ENCODE results near the gene MT1E. TPM values are rescaled to one million over a fixed set of nuclear protein-coding genes. Genes with fewer than 3 reads are reported as not detected.
A peak's percentile ranks its signal among the peaks of the same experiment; 100 is the strongest.

The MT1E gene
- total and polyA plus RNA-seq, 2 of the 8 experiments (the other 6 are each of a cell fraction or from before 2014, with no cell fraction given): 7.9 to 117 TPM

GRCh38 chr16:56637814-56638750 lies 12.5 kb downstream of the MT1E start, which contains the start of gene MT1A (continued):
- TF ChIP-seq CTBP2 (IDR thresholded peaks at IDR 0.05; ENCODE audit: borderline replicate concordance, insufficient read depth, insufficient read length, low read length): peak; percentile 75
- TF ChIP-seq JUND (IDR thresholded peaks at IDR 0.05; ENCODE audit: low read length): no peak
- TF ChIP-seq SIN3A (conservative IDR thresholded peaks at IDR 0.05 in 1 of 2, IDR thresholded peaks at IDR 0.05 in 1 of 2; ENCODE audit: low read depth in 1 of 2, low read length in 2 of 2): no peak
- no peak for TF ChIP-seq SRF (IDR thresholded peaks at IDR 0.05; ENCODE audit: low read depth, low read length)
- no peak for TF ChIP-seq GTF2F1 (IDR thresholded peaks at IDR 0.05; ENCODE audit: borderline replicate concordance, low read depth, low read length)
- TF ChIP-seq EP300 (IDR thresholded peaks at IDR 0.05; ENCODE audit: borderline replicate concordance in 1 of 2, low read depth in 2 of 2, low read length in 2 of 2): no peak
- no peak for TF ChIP-seq RAD21 (IDR thresholded peaks at IDR 0.05 in 1 of 2, conservative IDR thresholded peaks at IDR 0.05 in 1 of 2; ENCODE audit: low read depth in 2 of 2, low read length in 2 of 2)
- peak; percentile 72 for TF ChIP-seq KDM4A (IDR thresholded peaks at IDR 0.05; ENCODE audit: low read depth, low read length, severe bottlenecking)
- peak; percentile 100 for TF ChIP-seq EZH2 (IDR thresholded peaks at IDR 0.05; ENCODE audit: low read depth, low read length, severe bottlenecking)
- TF ChIP-seq CTCF (IDR thresholded peaks at IDR 0.05; ENCODE audit: control extremely low read depth in 1 of 3, insufficient read depth in 1 of 3, low read depth in 1 of 3, low read length in 3 of 3): no peak
- TF ChIP-seq SUZ12 (IDR thresholded peaks at IDR 0.05; ENCODE audit: low read length): peak; percentile 99
- no peak for TF ChIP-seq GABPA (IDR thresholded peaks at IDR 0.05; ENCODE audit: borderline replicate concordance, insufficient read depth, low read length)
- TF ChIP-seq MAX (IDR thresholded peaks at IDR 0.05): peak; percentile 64
- TF ChIP-seq CHD2 (IDR thresholded peaks at IDR 0.05; ENCODE audit: low read length): no peak
- TF ChIP-seq RNF2 (IDR thresholded peaks at IDR 0.05; ENCODE audit: borderline replicate concordance, low read depth, low read length, missing control alignments, poor library complexity, severe bottlenecking): peak; percentile 97
- no peak for TF ChIP-seq RBBP5 (IDR thresholded peaks at IDR 0.05; ENCODE audit: borderline replicate concordance, low read depth, low read length)
- TF ChIP-seq POU5F1 (IDR thresholded peaks at IDR 0.05; ENCODE audit: low read depth, low read length): no peak
- no peak for TF ChIP-seq TAF7 (optimal IDR thresholded peaks at IDR 0.05; ENCODE audit: borderline replicate concordance, low read depth, low read length)
